Cardiac ventricle fibroblast (primary cell): ENCODE measurements around the gene KRT80. TPM values are rescaled to one million over a fixed set of nuclear protein-coding genes. Genes with fewer than 3 reads are reported as not detected.

Source experiments
- total RNA-seq: library from RNA; depleted of rRNA; stranded (reverse); fragments of >200 nt; gene quantifications from 2 replicates; pipeline ENCODE4 v1.2.3, GENCODE V29; 2015

Gene KRT80
- total RNA-seq, result 0.12 and 0.24 TPM in 2 replicates

DNA sequence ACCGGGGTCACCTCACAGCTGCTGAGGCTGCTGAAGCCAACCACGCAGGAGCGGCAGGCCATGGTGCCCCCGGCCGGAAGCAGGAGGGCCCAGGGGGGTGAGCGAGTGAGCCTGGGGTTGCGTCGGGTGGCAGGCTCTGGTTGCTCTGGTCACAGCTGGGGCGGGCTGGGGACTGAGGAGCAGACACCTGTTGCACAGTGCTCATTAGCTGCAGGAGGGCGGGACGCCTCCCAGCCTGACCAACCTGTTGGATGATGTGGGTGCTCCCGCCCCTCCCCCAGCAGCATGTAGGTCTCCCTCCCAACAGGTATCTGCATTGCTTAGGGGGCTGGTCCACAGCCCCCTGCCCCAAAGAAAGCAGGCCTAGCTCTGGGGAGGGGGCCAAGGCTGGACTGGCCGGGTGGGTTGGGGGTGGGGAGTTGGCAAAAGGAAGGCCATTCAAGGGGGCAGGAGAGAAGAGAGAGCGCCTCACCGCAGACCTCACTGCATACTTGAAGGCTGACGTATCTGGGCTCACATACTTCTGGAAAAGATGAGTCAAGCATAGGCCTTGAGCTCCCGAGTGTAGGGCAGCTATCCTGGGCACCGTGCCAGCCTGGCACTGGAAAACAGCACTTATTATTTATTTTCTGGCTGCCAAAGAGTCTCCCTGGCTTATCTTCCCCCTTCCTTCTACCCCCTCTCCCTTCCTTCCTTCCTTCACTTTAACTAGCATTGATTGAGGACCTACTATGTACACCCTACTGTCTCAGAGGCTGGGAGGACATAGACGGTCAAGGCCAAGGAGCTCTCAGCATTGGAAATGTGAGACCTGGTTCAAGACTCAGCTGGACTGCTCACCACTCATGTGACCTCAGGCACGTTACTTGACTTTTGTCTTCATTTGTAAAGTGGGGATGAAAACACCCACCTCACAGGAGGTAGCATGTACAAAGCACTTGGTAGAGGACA lies at the start of gene KRT80:
KRT80 (minus strand) TSS at position 174 of the 951 bp plus-strand sequence; CDS start at position 62, 112 bp downstream.

DNA sequence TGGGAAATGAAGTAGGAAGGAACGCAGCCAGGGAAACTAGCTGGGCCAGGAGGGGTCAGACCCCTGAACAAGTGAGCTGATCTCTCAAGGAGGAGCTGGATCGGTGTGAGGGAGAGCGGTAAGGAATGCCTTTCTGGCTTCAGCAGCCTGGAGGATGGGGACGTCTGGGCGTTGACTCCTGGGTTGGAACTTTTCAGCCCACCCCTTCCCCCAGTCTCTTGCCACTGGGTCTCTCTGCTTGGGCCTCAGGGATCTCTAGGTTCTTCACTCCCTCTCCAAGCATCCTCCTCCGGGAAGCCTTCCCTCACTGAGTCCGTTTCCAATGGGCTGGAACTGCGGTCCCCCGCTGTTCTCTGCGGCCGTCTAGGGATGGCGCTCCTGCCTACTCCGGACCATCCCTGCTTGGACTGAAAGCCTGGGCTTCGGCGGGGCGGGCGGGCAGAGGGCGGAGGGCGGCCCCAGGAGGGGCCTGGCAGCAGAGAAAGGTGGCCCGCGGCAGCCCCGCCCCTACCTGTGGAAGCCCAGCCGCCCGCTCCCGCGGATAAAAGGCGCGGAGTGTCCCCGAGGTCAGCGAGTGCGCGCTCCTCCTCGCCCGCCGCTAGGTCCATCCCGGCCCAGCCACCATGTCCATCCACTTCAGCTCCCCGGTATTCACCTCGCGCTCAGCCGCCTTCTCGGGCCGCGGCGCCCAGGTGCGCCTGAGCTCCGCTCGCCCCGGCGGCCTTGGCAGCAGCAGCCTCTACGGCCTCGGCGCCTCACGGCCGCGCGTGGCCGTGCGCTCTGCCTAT lies 41.1 kb upstream of the KRT80 start, which contains the start of gene KRT7:
KRT7 (plus strand) TSS at position 570 of the 788 bp plus-strand sequence; CDS start at position 624, 54 bp downstream.

Other genes with a start within 250 kb of the KRT80 start
- gene ACVR1B, start 240.3 kb downstream of the KRT80 start, total RNA-seq, result 23.4 and 24.1 TPM in 2 replicates
- 16.6 and 19.0 TPM in 2 replicates for gene TAMALIN, start 185.1 kb downstream of the KRT80 start, total RNA-seq
- gene NR4A1, start 140.6 kb downstream of the KRT80 start, total RNA-seq, result 2.1 and 4.4 TPM in 2 replicates
- gene ATG101, start 122.0 kb downstream of the KRT80 start, total RNA-seq, result 33.1 and 45.5 TPM in 2 replicates
- not detected in 2 replicates for gene SMIM41, start 112.3 kb downstream of the KRT80 start, total RNA-seq
- 3.4 and 6.3 TPM in 2 replicates for gene KRT7, start 41.2 kb upstream of the KRT80 start, total RNA-seq
- not detected in 2 replicates for gene KRT86, start 82.6 kb upstream of the KRT80 start, total RNA-seq
- gene KRT81, start 99.5 kb upstream of the KRT80 start, total RNA-seq, result not detected in 2 replicates
- gene KRT83, start 129.4 kb upstream of the KRT80 start, total RNA-seq, result not detected in 2 replicates
- not detected in 2 replicates for gene KRT85, start 175.5 kb upstream of the KRT80 start, total RNA-seq
- not detected in 2 replicates for gene KRT84, start 193.6 kb upstream of the KRT80 start, total RNA-seq
- gene KRT82, start 214.3 kb upstream of the KRT80 start, total RNA-seq, result not detected in 2 replicates
- not detected in 2 replicates for gene KRT75, start 242.4 kb upstream of the KRT80 start, total RNA-seq